Activated CD4-positive, alpha-beta T cell treated with anti-CD3 and anti-CD28 coated beads, Interleukin-2, Interleukin-6, amounts not matched to agents 100 ng/mL and 50 ng/mL, durations not matched to agents 16 hours and 8 hours (primary cell): ENCODE measurements around the gene BMF.
"Not testable (repeated sequence)": the region's sequence is repeated elsewhere in the genome, so short reads cannot be mapped to it uniquely, and the experiment has no call there.

Experiments
- DNase-seq: peaks from one replicate; pipeline ENCODE4 v3.0.0-alpha.2; 2020

BMF gene

GRCh38 chr15:40108855-40109735, at the start of gene BMF:
Gene BMF (minus strand): TSS chr15:40108879. CDS start chr15:40106086, 2,793 bp downstream.
- peak; percentile 98 for DNase-seq

- DNase-seq: no peak
Observed at GRCh38 chr15:40157778-40158447, 49.2 kb upstream of the BMF start.

- DNase-seq: no peak
Observed at GRCh38 chr15:40155270-40155910, 46.7 kb upstream of the BMF start.

- DNase-seq: not testable (repeated sequence)
Observed at GRCh38 chr15:40154821-40155220, 46.1 kb upstream of the BMF start.

- DNase-seq: no peak
Observed at GRCh38 chr15:40151991-40152390, 43.3 kb upstream of the BMF start.

- DNase-seq: no peak
Observed at GRCh38 chr15:40151499-40151898, 42.8 kb upstream of the BMF start.

- DNase-seq: no peak
Observed at GRCh38 chr15:40150163-40150925, 41.7 kb upstream of the BMF start.

GRCh38 chr15:40149339-40149738, 40.7 kb upstream of the BMF start:
- no peak for DNase-seq

- DNase-seq: no peak
Observed at GRCh38 chr15:40146037-40146436, 37.4 kb upstream of the BMF start.

- DNase-seq: no peak
Observed at GRCh38 chr15:40142428-40142827, 33.7 kb upstream of the BMF start.

GRCh38 chr15:40138201-40138570, 29.5 kb upstream of the BMF start:
- DNase-seq: not testable (repeated sequence)

- DNase-seq: no peak
Observed at GRCh38 chr15:40137303-40138200, 28.9 kb upstream of the BMF start.

- DNase-seq: no peak
Observed at GRCh38 chr15:40136470-40137302, 28.0 kb upstream of the BMF start.

- DNase-seq: not testable (repeated sequence)
Observed at GRCh38 chr15:40135846-40136450, 27.3 kb upstream of the BMF start.

- DNase-seq: no peak
Observed at GRCh38 chr15:40134885-40135284, 26.2 kb upstream of the BMF start.

GRCh38 chr15:40133544-40133943, 24.9 kb upstream of the BMF start:
- DNase-seq: no peak

- no peak for DNase-seq
Observed at GRCh38 chr15:40130799-40131502, 22.3 kb upstream of the BMF start.

GRCh38 chr15:40130118-40130517, 21.4 kb upstream of the BMF start:
- DNase-seq: no peak

- DNase-seq: no peak
Observed at GRCh38 chr15:40128766-40129660, 20.3 kb upstream of the BMF start.
